KMS-11 (cell line): Measurements from ENCODE around the gene FA2H.

Source experiments
- H2AFZ ChIP-seq: fragments of 200-600 bp; sonication (generic); 2 replicates; pipeline ENCODE4 v1.6.1; 2016; ENCODE audit warnings: antibody characterized with exemption, mixed run types, low read depth
- H3K27ac ChIP-seq: fragments of 200-600 bp; sonication (generic); 2 replicates; pipeline ENCODE4 v1.6.1; 2016; ENCODE audit warnings: mild to moderate bottlenecking, mixed run types
- H3K27me3 ChIP-seq: fragments of 200-600 bp; sonication (generic); 2 replicates; pipeline ENCODE4 v1.6.1; 2017; ENCODE audit warnings: mild to moderate bottlenecking, low read depth, mixed run types, moderate library complexity; ENCODE audit not compliant: insufficient read depth
- H3K36me3 ChIP-seq: fragments of 200-600 bp; sonication (generic); 2 replicates; pipeline ENCODE4 v1.6.1; 2017; ENCODE audit warnings: mild to moderate bottlenecking, mixed run types; ENCODE audit not compliant: insufficient read depth
- H3K4me1 ChIP-seq: fragments of 200-600 bp; sonication (generic); 2 replicates; pipeline ENCODE4 v1.6.1; 2016; ENCODE audit warnings: mild to moderate bottlenecking, low read depth, mixed run types; ENCODE audit not compliant: poor library complexity, severe bottlenecking
- H3K4me2 ChIP-seq: fragments of 200-600 bp; sonication (generic); 2 replicates; pipeline ENCODE4 v1.7.0; 2016; ENCODE audit warnings: mild to moderate bottlenecking, mixed run types
- H3K4me3 ChIP-seq: fragments of 200-600 bp; sonication (generic); IDR thresholded peaks from 2 replicates; pipeline ENCODE4 v1.6.1; 2017; ENCODE audit warnings: low read depth, low read length, mixed read lengths; ENCODE audit not compliant: insufficient read depth
- H3K79me2 ChIP-seq: fragments of 200-600 bp; sonication (generic); 2 replicates; pipeline ENCODE4 v1.6.1; 2016; ENCODE audit warnings: low read depth, mixed run types; ENCODE audit not compliant: insufficient read depth
- H3K9ac ChIP-seq: fragments of 200-600 bp; sonication (generic); 2 replicates; pipeline ENCODE4 v1.6.1; 2016; ENCODE audit warnings: mild to moderate bottlenecking, mixed run types
- H4K20me1 ChIP-seq: fragments of 200-600 bp; sonication (generic); 2 replicates; pipeline ENCODE4 v1.6.1; 2016; ENCODE audit warnings: mild to moderate bottlenecking, mixed run types; ENCODE audit not compliant: insufficient read depth
- TF ChIP-seq, protein P1 (sequence below): fragments of 200-600 bp; sonication (generic); conservative IDR thresholded peaks from 2 replicates; pipeline ENCODE4 v1.6.1; 2017; ENCODE audit warnings: low read depth, mild to moderate bottlenecking, antibody characterized with exemption, low read length, moderate library complexity, mixed read lengths

FA2H gene

DNA sequence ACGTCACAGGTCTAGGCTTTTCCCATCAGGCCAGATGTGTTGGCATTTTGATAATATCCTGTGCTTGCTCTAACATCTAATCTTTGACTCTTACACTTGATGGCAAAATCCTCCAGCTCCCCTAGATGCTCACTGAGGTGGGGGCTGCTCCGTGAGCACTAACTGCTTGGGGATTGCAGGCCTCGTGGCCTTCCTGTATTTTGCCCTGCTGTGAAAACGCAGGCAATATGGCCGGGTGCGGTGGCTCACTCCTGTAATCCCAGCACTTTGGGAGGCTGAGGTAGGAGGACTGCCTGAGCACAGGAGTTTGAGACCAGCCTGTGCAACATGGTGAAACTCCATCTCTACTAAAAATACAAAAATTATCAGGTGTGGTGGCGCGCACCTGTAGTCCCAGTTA is 64.2 kb downstream of the FA2H start:
- Histone ChIP-seq H3K27me3 (no peaks in the 10 kb centered on the region), H4K20me1 (no peaks in the 10 kb centered on the region), H2AFZ (no peak overlapping the region), H3K4me2 (no peak overlapping the region), H3K79me2 (no peaks in the 10 kb centered on the region), H3K27ac (no peak overlapping the region), H3K9ac (no peak overlapping the region), H3K36me3 (no peaks in the 10 kb centered on the region), H3K4me1 (peaks cover 11% of the 10 kb centered on the region), H3K4me3 (no peak overlapping the region)
- TF ChIP-seq, protein P1, sequence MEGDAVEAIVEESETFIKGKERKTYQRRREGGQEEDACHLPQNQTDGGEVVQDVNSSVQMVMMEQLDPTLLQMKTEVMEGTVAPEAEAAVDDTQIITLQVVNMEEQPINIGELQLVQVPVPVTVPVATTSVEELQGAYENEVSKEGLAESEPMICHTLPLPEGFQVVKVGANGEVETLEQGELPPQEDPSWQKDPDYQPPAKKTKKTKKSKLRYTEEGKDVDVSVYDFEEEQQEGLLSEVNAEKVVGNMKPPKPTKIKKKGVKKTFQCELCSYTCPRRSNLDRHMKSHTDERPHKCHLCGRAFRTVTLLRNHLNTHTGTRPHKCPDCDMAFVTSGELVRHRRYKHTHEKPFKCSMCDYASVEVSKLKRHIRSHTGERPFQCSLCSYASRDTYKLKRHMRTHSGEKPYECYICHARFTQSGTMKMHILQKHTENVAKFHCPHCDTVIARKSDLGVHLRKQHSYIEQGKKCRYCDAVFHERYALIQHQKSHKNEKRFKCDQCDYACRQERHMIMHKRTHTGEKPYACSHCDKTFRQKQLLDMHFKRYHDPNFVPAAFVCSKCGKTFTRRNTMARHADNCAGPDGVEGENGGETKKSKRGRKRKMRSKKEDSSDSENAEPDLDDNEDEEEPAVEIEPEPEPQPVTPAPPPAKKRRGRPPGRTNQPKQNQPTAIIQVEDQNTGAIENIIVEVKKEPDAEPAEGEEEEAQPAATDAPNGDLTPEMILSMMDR = no peak

DNA sequence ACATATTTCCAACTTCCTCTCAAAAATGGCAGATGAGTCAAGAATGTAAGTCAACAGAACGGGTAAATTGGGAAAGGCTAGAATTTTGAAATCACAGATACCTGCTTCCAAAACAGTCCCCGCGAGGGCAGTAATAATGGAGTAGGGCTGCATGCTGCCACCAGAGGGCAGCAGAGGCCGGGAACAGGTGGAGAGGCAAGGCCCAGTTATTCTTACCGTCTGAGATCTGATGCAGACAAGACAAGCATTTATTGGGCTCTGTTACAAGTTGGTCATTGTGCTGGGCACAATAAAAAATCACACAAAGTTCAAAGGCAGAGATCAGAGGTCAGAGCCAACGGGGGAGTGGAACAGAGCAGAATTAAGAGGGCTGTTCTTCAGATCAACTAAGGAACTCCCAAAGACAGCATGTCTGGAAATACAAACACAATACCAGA is 65.2 kb downstream of the FA2H start:
- no peak overlapping the region for H3K9ac ChIP-seq
- H3K79me2 ChIP-seq = no peaks in the 10 kb centered on the region
- H3K4me2 ChIP-seq = no peak overlapping the region
- H3K36me3 ChIP-seq = no peaks in the 10 kb centered on the region
- no peaks in the 10 kb centered on the region for H4K20me1 ChIP-seq
- TF ChIP-seq, protein P1 = peak; percentile 97
- H3K4me3 ChIP-seq = no peak overlapping the region
- H3K4me1 ChIP-seq = peaks cover 11% of the 10 kb centered on the region
- no peaks in the 10 kb centered on the region for H3K27me3 ChIP-seq
- no peak overlapping the region for H2AFZ ChIP-seq
- no peak overlapping the region for H3K27ac ChIP-seq

DNA sequence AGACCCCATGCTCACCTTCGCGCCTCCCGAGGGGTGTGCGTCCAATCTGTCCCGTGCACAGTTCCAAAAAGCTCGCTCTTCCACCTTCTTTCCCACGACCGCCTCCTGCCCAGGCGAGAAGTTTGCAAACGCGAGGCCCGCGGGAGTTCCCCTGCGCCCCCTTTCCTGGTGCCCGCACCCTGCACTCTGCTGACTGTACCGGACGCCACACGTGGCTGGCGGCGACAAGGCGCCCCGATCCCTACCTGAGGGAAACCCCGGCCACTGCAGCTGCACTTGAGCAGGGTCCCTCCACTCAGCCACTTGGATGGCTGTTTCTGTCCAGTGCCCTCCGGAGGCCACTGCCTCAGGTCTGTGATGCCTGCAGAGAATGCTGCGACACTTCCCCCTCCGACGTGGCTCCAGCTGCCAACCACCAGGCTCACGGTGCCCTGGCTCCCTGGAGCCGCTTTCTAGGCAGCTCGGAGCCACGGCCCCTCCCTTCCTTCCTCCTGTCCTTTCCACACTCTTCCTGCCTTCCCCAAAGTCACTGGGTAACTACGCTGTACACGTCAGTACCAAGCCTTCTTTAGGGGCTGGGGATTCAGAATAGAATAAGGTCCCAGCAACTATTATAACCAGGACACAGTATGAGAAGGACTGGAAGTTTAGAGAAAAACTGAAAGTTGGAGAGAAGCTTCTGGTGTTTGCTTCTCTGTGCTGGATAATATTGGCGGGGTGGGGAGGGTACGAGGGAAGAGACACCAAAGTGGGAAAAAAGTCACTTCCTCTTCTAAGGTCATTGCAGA is 74.0 kb downstream of the FA2H start, which contains the start of gene MLKL:
MLKL (minus strand) TSS at position 425 of the 788 bp plus-strand sequence. CDS start 5,105 bp downstream, outside the sequence.
- peak within 1 kb of the TSS; percentile 43 for H3K4me3 ChIP-seq
- peak within 1 kb of the TSS; percentile 36 for H3K27ac ChIP-seq
- peak within 1 kb of the TSS; percentile 95 for H2AFZ ChIP-seq
- H3K4me2 ChIP-seq = peak within 1 kb of the TSS; percentile 91
- no peaks in the 10 kb centered on the region for H4K20me1 ChIP-seq
- H3K36me3 ChIP-seq = no peaks in the 10 kb centered on the region
- no peaks in the 10 kb centered on the region for H3K79me2 ChIP-seq
- H3K4me1 ChIP-seq = peaks cover 28% of the 10 kb centered on the region
- no peaks in the 10 kb centered on the region for H3K27me3 ChIP-seq
- TF ChIP-seq, protein P1 = no peak; the same call in 1 of the 2 replicates
- peak within 1 kb of the TSS; percentile 92 for H3K9ac ChIP-seq

DNA sequence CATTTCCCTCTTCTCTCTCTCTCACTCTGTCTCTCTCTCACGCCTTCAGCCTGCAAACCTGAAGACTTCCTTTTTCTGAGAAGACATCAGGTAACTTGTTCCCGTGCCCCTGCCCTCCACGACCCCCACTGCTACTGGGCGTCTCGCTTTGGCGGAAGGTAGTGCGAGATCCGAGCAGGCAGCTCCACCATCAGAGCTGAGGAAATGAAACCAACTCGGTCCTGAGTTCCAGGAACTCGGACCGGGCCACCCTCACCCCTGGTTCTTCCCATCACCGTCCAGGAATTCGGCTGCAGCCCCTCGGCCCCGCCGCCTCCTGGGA is 74.5 kb downstream of the FA2H start:
- H4K20me1 ChIP-seq = no peaks in the 10 kb centered on the region
- peak overlapping the region; percentile 95 for H2AFZ ChIP-seq
- peak overlapping the region; percentile 43 for H3K4me3 ChIP-seq
- H3K27ac ChIP-seq = peak overlapping the region; percentile 36
- no peaks in the 10 kb centered on the region for H3K27me3 ChIP-seq
- H3K9ac ChIP-seq = peak overlapping the region; percentile 92
- H3K79me2 ChIP-seq = no peaks in the 10 kb centered on the region
- H3K4me2 ChIP-seq = peak overlapping the region; percentile 91
- peaks cover 28% of the 10 kb centered on the region for H3K4me1 ChIP-seq
- TF ChIP-seq, protein P1 = no peak
- H3K36me3 ChIP-seq = no peaks in the 10 kb centered on the region
